ENCODE measurements around the gene VDR.

The VDR gene

GRCh38 chr12:47863985-47864384 lies 40.8 kb downstream of the VDR start:
- Mint-ChIP-seq H3K4me3 (no peak overlapping the region), H3K27ac (no peak overlapping the region), H3K36me3 (ENCODE audit: low read depth) (no peaks in the 10 kb centered on the region), H3K27me3 (ENCODE audit: low read depth) (peaks cover 3% of the 10 kb centered on the region), H3K4me1 (no peaks in the 10 kb centered on the region), H3K9me3 (no peaks in the 10 kb centered on the region)
- TF ChIP-seq CTCF (IDR thresholded peaks at IDR 0.05; ENCODE audit: unreplicated experiment in 3 of 3): no peak

- TF ChIP-seq CTCF (IDR thresholded peaks at IDR 0.05; ENCODE audit: unreplicated experiment in 3 of 3): no peak
- H3K4me1 Mint-ChIP-seq: no peaks in the 10 kb centered on the region
- H3K9me3 Mint-ChIP-seq: no peaks in the 10 kb centered on the region
- H3K36me3 Mint-ChIP-seq (ENCODE audit: low read depth): no peaks in the 10 kb centered on the region
- no peak overlapping the region for H3K27ac Mint-ChIP-seq
- H3K4me3 Mint-ChIP-seq: no peak overlapping the region
- peaks cover 3% of the 10 kb centered on the region for H3K27me3 Mint-ChIP-seq (ENCODE audit: low read depth)
These were observed 41.3 kb downstream of the VDR start for GRCh38 chr12:47863467-47863866.

- no peak for TF ChIP-seq CTCF (IDR thresholded peaks at IDR 0.05; ENCODE audit: unreplicated experiment in 3 of 3)
- Mint-ChIP-seq H3K9me3 (no peaks in the 10 kb centered on the region), H3K4me1 (no peaks in the 10 kb centered on the region), H3K27me3 (ENCODE audit: low read depth) (peaks cover 3% of the 10 kb centered on the region), H3K4me3 (no peak overlapping the region), H3K27ac (no peak overlapping the region), H3K36me3 (ENCODE audit: low read depth) (no peaks in the 10 kb centered on the region)
These were observed 41.9 kb downstream of the VDR start for GRCh38 chr12:47862881-47863280.

- H3K27ac Mint-ChIP-seq: no peak overlapping the region
- TF ChIP-seq CTCF (IDR thresholded peaks at IDR 0.05; ENCODE audit: unreplicated experiment in 3 of 3): no peak
- no peaks in the 10 kb centered on the region for H3K9me3 Mint-ChIP-seq
These were observed 42.5 kb downstream of the VDR start for GRCh38 chr12:47862167-47862750.

GRCh38 chr12:47860873-47861272 lies 43.9 kb downstream of the VDR start:
- no peak for TF ChIP-seq CTCF (IDR thresholded peaks at IDR 0.05; ENCODE audit: unreplicated experiment in 3 of 3)
- no peaks in the 10 kb centered on the region for H3K36me3 Mint-ChIP-seq (ENCODE audit: low read depth)
- H3K9me3 Mint-ChIP-seq: no peaks in the 10 kb centered on the region
- H3K27me3 Mint-ChIP-seq (ENCODE audit: low read depth): peaks cover 3% of the 10 kb centered on the region
- H3K4me1 Mint-ChIP-seq: no peaks in the 10 kb centered on the region
- no peak overlapping the region for H3K4me3 Mint-ChIP-seq
- H3K27ac Mint-ChIP-seq: no peak overlapping the region

More at GRCh38 chr12:47862167-47862750, 42.5 kb downstream of the VDR start:
- Mint-ChIP-seq H3K4me1 (no peaks in the 10 kb centered on the region), H3K27me3 (ENCODE audit: low read depth) (peaks cover 3% of the 10 kb centered on the region), H3K36me3 (ENCODE audit: low read depth) (no peaks in the 10 kb centered on the region), H3K4me3 (no peak overlapping the region)

GRCh38 chr12:47860279-47860841 lies 44.4 kb downstream of the VDR start:
- Mint-ChIP-seq H3K27me3 (ENCODE audit: low read depth) (peaks cover 3% of the 10 kb centered on the region), H3K36me3 (ENCODE audit: low read depth) (no peaks in the 10 kb centered on the region), H3K4me3 (no peak overlapping the region), H3K4me1 (no peaks in the 10 kb centered on the region), H3K9me3 (no peaks in the 10 kb centered on the region), H3K27ac (no peak overlapping the region)
- TF ChIP-seq CTCF (IDR thresholded peaks at IDR 0.05; ENCODE audit: unreplicated experiment in 3 of 3): no peak
